Measurements from ENCODE around the gene GRIN1. TPM values are rescaled to one million over a fixed set of nuclear protein-coding genes. Genes with fewer than 3 reads are reported as not detected.

GRIN1 gene
- total and polyA plus RNA-seq, 2 donors (not counting 3 experiments of a cell fraction or from before 2014, with no cell fraction given) = not detected

- DNase-seq (ENCODE audit: low read depth, low spot score) (no peak), FAIRE-seq (no peak)
- no peaks in the 10 kb centered on the region for H3K9me3 ChIP-seq (replicated peaks; ENCODE audit: control insufficient read depth, insufficient read depth, low read length)
- H3K4me2 ChIP-seq (ENCODE audit: insufficient read depth, low read length) = no peak overlapping the region
- no peaks in the 10 kb centered on the region for H4K20me1 ChIP-seq (replicated peaks; ENCODE audit: control insufficient read depth, extremely low read depth, insufficient read depth, low read length)
- intact Hi-C loops (cut with micrococcal nuclease) = no loop called here
- dilution Hi-C loops (cut with MboI; ENCODE audit: extremely low pct_ligation_motif_present, low sequenced_read_pairs) = no loop called here
- H3K4me1 ChIP-seq (ENCODE audit: control insufficient read depth, extremely low read depth, insufficient read depth, low read length) = no peaks in the 10 kb centered on the region
- no peak overlapping the region for H3K4me3 ChIP-seq (replicated peaks in 1 of 3; ENCODE audit: insufficient read depth in 1 of 3, low read depth in 1 of 3, low read length in 3 of 3)
- ChIA-PET CTCF (interaction anchor here (1.1 to 1.7 kb wide), 2 partner anchors 20 to 129 kb away, joined by 3 to 5 read pairs; no protein-coding TSS in a partner anchor), POLR2A (no interaction called here)
- no peak overlapping the region for H3K9ac ChIP-seq (replicated peaks; ENCODE audit: extremely low read depth, insufficient read depth, low read length)
- no peak overlapping the region for H2AFZ ChIP-seq (ENCODE audit: low read depth, low read length)
- no peaks in the 10 kb centered on the region for H3K79me2 ChIP-seq (ENCODE audit: control insufficient read depth, insufficient read depth, low read length)
- H3K27ac ChIP-seq (ENCODE audit: insufficient read depth, low read depth, low read length) = no peak overlapping the region
- TF ChIP-seq MYC (IDR thresholded peaks at IDR 0.05; ENCODE audit: low read depth, low read length) (no peak), POLR2A (IDR thresholded peaks at IDR 0.05; ENCODE audit: low read depth, low read length) (no peak), GATA2 (IDR thresholded peaks at IDR 0.05; ENCODE audit: insufficient read depth, insufficient read length, low read depth, low read length) (no peak), POLR2AphosphoS5 (IDR thresholded peaks at IDR 0.05; ENCODE audit: insufficient read depth, low read depth, low read length) (no peak), EZH2 (IDR thresholded peaks at IDR 0.05; ENCODE audit: borderline replicate concordance, low read depth, low read length, severe bottlenecking) (no peak), FOS (IDR thresholded peaks at IDR 0.05; ENCODE audit: borderline replicate concordance, insufficient read depth, low read length) (no peak), CTCF (IDR thresholded peaks at IDR 0.05; ENCODE audit: extremely low read depth in 1 of 2, insufficient read depth in 1 of 2, low read depth in 1 of 2, low read length in 2 of 2) (no peak), JUN (IDR thresholded peaks at IDR 0.05; ENCODE audit: borderline replicate concordance, insufficient read depth, insufficient read length, low read depth) (no peak)
- TF ChIP-seq, protein P1, sequence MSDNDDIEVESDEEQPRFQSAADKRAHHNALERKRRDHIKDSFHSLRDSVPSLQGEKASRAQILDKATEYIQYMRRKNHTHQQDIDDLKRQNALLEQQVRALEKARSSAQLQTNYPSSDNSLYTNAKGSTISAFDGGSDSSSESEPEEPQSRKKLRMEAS (IDR thresholded peaks at IDR 0.05; ENCODE audit: insufficient read depth, insufficient read length) = no peak
- H3K27me3 ChIP-seq (ENCODE audit: control insufficient read depth in 2 of 2, insufficient read depth in 2 of 2, low read length in 2 of 2) = no peaks in the 10 kb centered on the region
- BruUV-seq (replicated peaks) = no TSS peak
- no peaks in the 10 kb centered on the region for H3K9me1 ChIP-seq (replicated peaks; ENCODE audit: control insufficient read depth, extremely low read depth, insufficient read depth, low read length)
- peaks cover 0 to 53% of the 10 kb centered on the region in 2 experiments for H3K36me3 ChIP-seq (ENCODE audit: control insufficient read depth in 2 of 2, extremely low read depth in 1 of 2, insufficient read depth in 2 of 2, low read length in 2 of 2)
These were observed 31.0 kb upstream of the GRIN1 start for GRCh38 chr9:137107982-137108381.
